ENCODE results near the gene GALR1. TPM values are rescaled to one million over a fixed set of nuclear protein-coding genes. Genes with fewer than 3 reads are reported as not detected.

Gene GALR1
- total RNA-seq, 3 donors from 2014 or later (not counting 1 experiment from before 2014, with no cell fraction given): not detected

DNA sequence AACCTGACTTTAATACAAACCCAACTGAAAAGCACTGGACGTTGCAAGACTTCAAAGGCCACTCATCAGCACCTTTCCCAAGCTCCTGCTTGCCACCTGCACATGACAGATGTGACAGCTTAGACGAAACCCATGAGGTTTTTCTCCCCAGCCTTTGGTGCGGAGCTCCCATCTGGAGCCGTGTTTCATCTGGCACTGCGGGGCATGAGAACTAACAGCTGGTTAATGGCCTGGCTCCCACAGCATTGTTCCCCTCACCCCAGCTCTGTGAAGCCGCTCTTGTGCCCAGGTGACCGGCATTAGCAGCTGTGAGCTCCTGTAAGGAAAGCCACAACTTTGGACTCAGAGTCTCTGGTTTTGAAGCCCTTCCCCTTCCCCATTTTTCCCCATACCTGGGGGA is 50.9 kb downstream of the GALR1 start:
- H3K27ac Mint-ChIP-seq: no peak overlapping the region
- ATAC-seq: no peak
- 65% methylated on average over 7 of the region's 7 CpGs for WGBS (ENCODE audit: insufficient coverage)
- no peaks in the 10 kb centered on the region for H3K36me3 Mint-ChIP-seq
- Histone ChIP-seq H3K9me3 (ENCODE audit: control insufficient read depth, insufficient read depth, low read length) (no peaks in the 10 kb centered on the region), H3K4me3 (ENCODE audit: low read length) (no peak overlapping the region), H3K27ac (ENCODE audit: low read length) (no peak overlapping the region), H3K36me3 (ENCODE audit: control insufficient read depth, insufficient read depth, low read length) (no peaks in the 10 kb centered on the region), H3K4me1 (ENCODE audit: control insufficient read depth, insufficient read depth, low read length) (no peaks in the 10 kb centered on the region), H3K27me3 (ENCODE audit: control insufficient read depth, insufficient read depth, low read length) (no peaks in the 10 kb centered on the region)
- no peak overlapping the region for H3K4me3 Mint-ChIP-seq
- H3K4me1 Mint-ChIP-seq: no peaks in the 10 kb centered on the region
- H3K9me3 Mint-ChIP-seq: no peaks in the 10 kb centered on the region
- intact Hi-C loops (cut with micrococcal nuclease): no loop called here
- H3K27me3 Mint-ChIP-seq (ENCODE audit: low read depth in 2 of 2): peaks cover 12 to 16% of the 10 kb centered on the region in 2 donors
- DNase-seq: no peak
- TF ChIP-seq CTCF (IDR thresholded peaks at IDR 0.05): no peak

DNA sequence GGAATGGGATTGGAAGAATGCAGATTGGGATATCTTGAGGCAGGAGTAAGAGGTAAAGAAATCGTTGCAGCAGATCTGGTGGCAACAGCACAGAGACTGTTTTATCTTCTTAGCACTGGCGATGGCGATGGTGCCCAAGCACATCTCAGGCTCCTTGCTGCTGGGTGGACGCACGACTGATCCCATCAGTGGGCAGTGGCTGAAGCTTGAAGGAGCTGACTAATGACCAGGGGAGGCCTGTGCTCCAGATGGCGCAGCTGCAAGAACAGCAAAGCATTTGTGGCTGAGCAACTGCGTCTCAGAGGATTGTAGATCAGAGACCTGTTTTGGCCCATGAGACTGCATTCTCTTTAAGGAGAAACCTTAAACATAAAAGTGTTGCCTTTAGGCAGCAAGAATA is 54.6 kb downstream of the GALR1 start:
- no peaks in the 10 kb centered on the region for H3K9me3 Mint-ChIP-seq
- intact Hi-C loops (cut with micrococcal nuclease): no loop called here
- Histone ChIP-seq H3K27me3 (ENCODE audit: control insufficient read depth, insufficient read depth, low read length) (no peaks in the 10 kb centered on the region), H3K36me3 (ENCODE audit: control insufficient read depth, insufficient read depth, low read length) (no peaks in the 10 kb centered on the region), H3K4me1 (ENCODE audit: control insufficient read depth, insufficient read depth, low read length) (no peaks in the 10 kb centered on the region), H3K4me3 (ENCODE audit: low read length) (no peak overlapping the region), H3K9me3 (ENCODE audit: control insufficient read depth, insufficient read depth, low read length) (no peaks in the 10 kb centered on the region), H3K27ac (ENCODE audit: low read length) (no peak overlapping the region)
- no peaks in the 10 kb centered on the region for H3K4me1 Mint-ChIP-seq
- H3K36me3 Mint-ChIP-seq: no peaks in the 10 kb centered on the region
- DNase-seq (no peak), ATAC-seq (no peak)
- 91% methylated on average over 7 of the region's 7 CpGs for WGBS (ENCODE audit: insufficient coverage)
- H3K27me3 Mint-ChIP-seq (ENCODE audit: low read depth in 2 of 2): peaks cover 20 to 21% of the 10 kb centered on the region in 2 donors
- H3K4me3 Mint-ChIP-seq: no peak overlapping the region
- no peak overlapping the region for H3K27ac Mint-ChIP-seq
- no peak for TF ChIP-seq CTCF (IDR thresholded peaks at IDR 0.05)

DNA sequence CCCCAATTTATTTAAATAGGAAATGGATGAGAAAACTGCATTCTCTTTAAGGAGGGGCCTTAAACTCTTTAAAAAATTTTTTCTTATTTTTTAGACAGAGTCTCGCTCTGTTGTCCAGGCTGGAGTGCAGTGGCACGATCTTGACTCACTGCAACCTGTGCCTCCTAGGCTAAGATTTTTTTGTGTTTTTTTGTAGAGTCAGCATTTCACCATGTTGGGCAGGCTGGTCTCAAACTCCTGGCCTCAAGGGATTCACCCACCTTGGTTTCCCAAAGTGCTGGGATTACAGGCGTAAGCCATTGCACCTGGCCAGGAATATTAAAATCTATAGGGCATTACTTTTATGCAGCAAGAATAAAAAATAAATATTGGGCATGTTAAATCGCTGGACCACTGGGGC is 56.0 kb downstream of the GALR1 start:
- Mint-ChIP-seq H3K4me3 (no peak overlapping the region), H3K4me1 (no peaks in the 10 kb centered on the region), H3K36me3 (no peaks in the 10 kb centered on the region), H3K9me3 (no peaks in the 10 kb centered on the region), H3K27ac (no peak overlapping the region), H3K27me3 (ENCODE audit: low read depth in 2 of 2) (peaks cover 21 to 27% of the 10 kb centered on the region in 2 donors)
- no peak for DNase-seq
- no peaks in the 10 kb centered on the region for H3K9me3 ChIP-seq (ENCODE audit: control insufficient read depth, insufficient read depth, low read length)
- ATAC-seq: no peak
- TF ChIP-seq CTCF (IDR thresholded peaks at IDR 0.05): no peak
- H3K4me1 ChIP-seq (ENCODE audit: control insufficient read depth, insufficient read depth, low read length): no peaks in the 10 kb centered on the region
- no peak overlapping the region for H3K4me3 ChIP-seq (ENCODE audit: low read length)
- no peaks in the 10 kb centered on the region for H3K27me3 ChIP-seq (ENCODE audit: control insufficient read depth, insufficient read depth, low read length)
- no peaks in the 10 kb centered on the region for H3K36me3 ChIP-seq (ENCODE audit: control insufficient read depth, insufficient read depth, low read length)
- intact Hi-C loops (cut with micrococcal nuclease): no loop called here
- WGBS (ENCODE audit: insufficient coverage): 98% methylated on average over 4 of the region's 4 CpGs
- H3K27ac ChIP-seq (ENCODE audit: low read length): no peak overlapping the region

- peaks cover 20 to 27% of the 10 kb centered on the region in 2 donors for H3K27me3 Mint-ChIP-seq (ENCODE audit: low read depth in 2 of 2)
- 85% methylated on average over 6 of the region's 6 CpGs for WGBS (ENCODE audit: insufficient coverage)
- intact Hi-C loops (cut with micrococcal nuclease): no loop called here
- H3K4me1 Mint-ChIP-seq: no peaks in the 10 kb centered on the region
- H3K9me3 ChIP-seq (ENCODE audit: control insufficient read depth, insufficient read depth, low read length): no peaks in the 10 kb centered on the region
- H3K27ac ChIP-seq (ENCODE audit: low read length): no peak overlapping the region
- TF ChIP-seq CTCF (IDR thresholded peaks at IDR 0.05): no peak
- H3K27me3 ChIP-seq (ENCODE audit: control insufficient read depth, insufficient read depth, low read length): no peaks in the 10 kb centered on the region
- H3K4me3 Mint-ChIP-seq: no peak overlapping the region
- ATAC-seq (no peak), DNase-seq (no peak)
- H3K4me3 ChIP-seq (ENCODE audit: low read length): no peak overlapping the region
- no peaks in the 10 kb centered on the region for H3K36me3 Mint-ChIP-seq
- no peak overlapping the region for H3K27ac Mint-ChIP-seq
- H3K9me3 Mint-ChIP-seq: no peaks in the 10 kb centered on the region
- H3K36me3 ChIP-seq (ENCODE audit: control insufficient read depth, insufficient read depth, low read length): no peaks in the 10 kb centered on the region
- no peaks in the 10 kb centered on the region for H3K4me1 ChIP-seq (ENCODE audit: control insufficient read depth, insufficient read depth, low read length)
Measured at GRCh38 chr18:77308216-77308615, 58.6 kb downstream of the GALR1 start.

Data from natural killer cell (primary cell).